Measurements from ENCODE around the gene TALDO1. TPM values are rescaled to one million over a fixed set of nuclear protein-coding genes. Genes with fewer than 3 reads are reported as not detected.

TALDO1 gene
- total RNA-seq, 1 experiment from 2014 or later = 314 TPM

- TF ChIP-seq, protein P1, sequence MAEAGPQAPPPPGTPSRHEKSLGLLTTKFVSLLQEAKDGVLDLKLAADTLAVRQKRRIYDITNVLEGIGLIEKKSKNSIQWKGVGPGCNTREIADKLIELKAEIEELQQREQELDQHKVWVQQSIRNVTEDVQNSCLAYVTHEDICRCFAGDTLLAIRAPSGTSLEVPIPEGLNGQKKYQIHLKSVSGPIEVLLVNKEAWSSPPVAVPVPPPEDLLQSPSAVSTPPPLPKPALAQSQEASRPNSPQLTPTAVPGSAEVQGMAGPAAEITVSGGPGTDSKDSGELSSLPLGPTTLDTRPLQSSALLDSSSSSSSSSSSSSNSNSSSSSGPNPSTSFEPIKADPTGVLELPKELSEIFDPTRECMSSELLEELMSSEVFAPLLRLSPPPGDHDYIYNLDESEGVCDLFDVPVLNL (CRISPR knock-in tag; IDR thresholded peaks at IDR 0.05; ENCODE audit: borderline replicate concordance, low read depth) = no peak
- TF ChIP-seq, protein P2, sequence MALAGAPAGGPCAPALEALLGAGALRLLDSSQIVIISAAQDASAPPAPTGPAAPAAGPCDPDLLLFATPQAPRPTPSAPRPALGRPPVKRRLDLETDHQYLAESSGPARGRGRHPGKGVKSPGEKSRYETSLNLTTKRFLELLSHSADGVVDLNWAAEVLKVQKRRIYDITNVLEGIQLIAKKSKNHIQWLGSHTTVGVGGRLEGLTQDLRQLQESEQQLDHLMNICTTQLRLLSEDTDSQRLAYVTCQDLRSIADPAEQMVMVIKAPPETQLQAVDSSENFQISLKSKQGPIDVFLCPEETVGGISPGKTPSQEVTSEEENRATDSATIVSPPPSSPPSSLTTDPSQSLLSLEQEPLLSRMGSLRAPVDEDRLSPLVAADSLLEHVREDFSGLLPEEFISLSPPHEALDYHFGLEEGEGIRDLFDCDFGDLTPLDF (CRISPR knock-in tag; IDR thresholded peaks at IDR 0.05) = no peak
- no peak for TF ChIP-seq ATF6 (CRISPR knock-in tag; IDR thresholded peaks at IDR 0.05)
- TF ChIP-seq ZBTB43 (CRISPR knock-in tag; IDR thresholded peaks at IDR 0.05) = no peak
- TF ChIP-seq MYBL2 (CRISPR knock-in tag; IDR thresholded peaks at IDR 0.05) = no peak
- no peak for TF ChIP-seq ZNF396 (CRISPR knock-in tag; IDR thresholded peaks at IDR 0.05; ENCODE audit: borderline replicate concordance)
- TF ChIP-seq OVOL2 (CRISPR knock-in tag; IDR thresholded peaks at IDR 0.05; ENCODE audit: borderline replicate concordance) = no peak
- no peak for TF ChIP-seq NFYB (CRISPR knock-in tag; conservative IDR thresholded peaks at IDR 0.05; ENCODE audit: low read depth)
Observed at GRCh38 chr11:771617-772204, 24.4 kb downstream of the TALDO1 start (continued).

DNA sequence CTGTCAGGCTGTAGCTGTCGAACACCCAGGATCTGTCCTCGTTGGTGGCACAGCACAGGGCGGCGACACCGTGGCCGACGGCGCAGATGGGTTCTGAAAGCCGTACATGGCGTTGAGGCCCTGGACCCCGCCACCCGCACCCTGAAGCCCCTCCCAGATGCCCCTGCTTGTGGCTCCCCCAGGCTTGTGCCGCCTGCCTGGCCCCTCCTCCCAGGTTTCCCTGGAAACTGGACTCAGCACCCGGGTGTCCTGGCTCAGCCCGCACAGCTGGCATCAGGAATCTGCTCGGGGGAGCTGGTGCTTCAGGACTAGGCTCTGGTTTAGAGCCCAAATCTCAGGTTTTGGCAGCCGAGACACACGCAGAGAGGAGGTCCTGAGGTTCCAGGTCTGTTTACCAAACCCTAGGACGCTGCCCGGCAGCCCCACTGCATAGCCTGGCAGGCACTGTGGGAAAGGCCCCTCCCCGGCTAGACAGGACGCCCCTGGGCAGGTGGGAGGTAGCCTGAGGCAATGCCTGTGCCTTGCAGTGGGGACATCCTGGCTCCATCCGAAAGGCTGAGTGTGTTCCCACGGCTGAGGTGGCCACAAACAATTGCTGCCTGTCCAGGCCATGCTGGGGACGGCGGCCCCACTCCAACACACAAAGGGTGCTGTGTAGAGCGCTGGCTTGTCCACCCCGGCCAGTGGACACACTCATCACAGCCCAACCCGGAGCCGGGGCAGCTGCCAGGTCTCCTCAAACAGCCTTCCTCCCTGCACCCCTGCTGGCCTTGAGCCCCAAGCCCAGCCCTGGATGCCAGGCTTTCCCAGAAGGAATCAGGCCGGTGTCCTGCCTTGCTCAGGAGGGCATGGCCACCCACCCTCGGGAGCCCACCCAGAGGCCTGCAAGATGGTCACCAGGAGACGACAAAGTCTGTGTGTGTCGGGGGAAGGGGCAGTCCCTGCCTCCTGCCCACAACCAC is 25.4 kb downstream of the TALDO1 start:
- Mint-ChIP-seq H3K36me3 (peaks cover 9% of the 10 kb centered on the region; the same call in 1 of the 2 replicates), H3K27ac (no peak overlapping the region), H3K27me3 (ENCODE audit: low read depth) (no peaks in the 10 kb centered on the region), H3K4me1 (peaks cover 11% of the 10 kb centered on the region), H3K4me3 (no peak overlapping the region), H3K9me3 (no peaks in the 10 kb centered on the region)
- POLR2A ChIA-PET = no interaction called here
- CTCF ChIA-PET = interaction anchor here (1.4 kb wide), 1 partner anchor 11 kb away, joined by 3 read pairs; no protein-coding TSS in a partner anchor
- ATAC-seq = no peak
- DNase-seq (ENCODE audit: low spot score) = peak; percentile 12
- TF ChIP-seq SMAD3 (CRISPR knock-in tag; IDR thresholded peaks at IDR 0.05; ENCODE audit: borderline replicate concordance) (no peak), NR1H2 (CRISPR knock-in tag; IDR thresholded peaks at IDR 0.05) (no peak), KAT7 (CRISPR knock-in tag; IDR thresholded peaks at IDR 0.05; ENCODE audit: borderline replicate concordance) (no peak), EMX1 (CRISPR knock-in tag; IDR thresholded peaks at IDR 0.05) (no peak), NFE2L1 (CRISPR knock-in tag; IDR thresholded peaks at IDR 0.05) (no peak), ZNF396 (CRISPR knock-in tag; IDR thresholded peaks at IDR 0.05; ENCODE audit: borderline replicate concordance) (no peak), ATF6 (CRISPR knock-in tag; IDR thresholded peaks at IDR 0.05) (no peak), IRF2 (CRISPR knock-in tag; IDR thresholded peaks at IDR 0.05; ENCODE audit: borderline replicate concordance, low read depth) (no peak), CTCF (IDR thresholded peaks at IDR 0.05) (no peak), TCF7 (CRISPR knock-in tag; IDR thresholded peaks at IDR 0.05; ENCODE audit: low read depth) (no peak), OVOL2 (CRISPR knock-in tag; IDR thresholded peaks at IDR 0.05; ENCODE audit: borderline replicate concordance) (no peak), ZNF423 (CRISPR knock-in tag; IDR thresholded peaks at IDR 0.05) (no peak), ZBTB21 (CRISPR knock-in tag; IDR thresholded peaks at IDR 0.05; ENCODE audit: borderline replicate concordance) (no peak)
- TF ChIP-seq, protein P3, sequence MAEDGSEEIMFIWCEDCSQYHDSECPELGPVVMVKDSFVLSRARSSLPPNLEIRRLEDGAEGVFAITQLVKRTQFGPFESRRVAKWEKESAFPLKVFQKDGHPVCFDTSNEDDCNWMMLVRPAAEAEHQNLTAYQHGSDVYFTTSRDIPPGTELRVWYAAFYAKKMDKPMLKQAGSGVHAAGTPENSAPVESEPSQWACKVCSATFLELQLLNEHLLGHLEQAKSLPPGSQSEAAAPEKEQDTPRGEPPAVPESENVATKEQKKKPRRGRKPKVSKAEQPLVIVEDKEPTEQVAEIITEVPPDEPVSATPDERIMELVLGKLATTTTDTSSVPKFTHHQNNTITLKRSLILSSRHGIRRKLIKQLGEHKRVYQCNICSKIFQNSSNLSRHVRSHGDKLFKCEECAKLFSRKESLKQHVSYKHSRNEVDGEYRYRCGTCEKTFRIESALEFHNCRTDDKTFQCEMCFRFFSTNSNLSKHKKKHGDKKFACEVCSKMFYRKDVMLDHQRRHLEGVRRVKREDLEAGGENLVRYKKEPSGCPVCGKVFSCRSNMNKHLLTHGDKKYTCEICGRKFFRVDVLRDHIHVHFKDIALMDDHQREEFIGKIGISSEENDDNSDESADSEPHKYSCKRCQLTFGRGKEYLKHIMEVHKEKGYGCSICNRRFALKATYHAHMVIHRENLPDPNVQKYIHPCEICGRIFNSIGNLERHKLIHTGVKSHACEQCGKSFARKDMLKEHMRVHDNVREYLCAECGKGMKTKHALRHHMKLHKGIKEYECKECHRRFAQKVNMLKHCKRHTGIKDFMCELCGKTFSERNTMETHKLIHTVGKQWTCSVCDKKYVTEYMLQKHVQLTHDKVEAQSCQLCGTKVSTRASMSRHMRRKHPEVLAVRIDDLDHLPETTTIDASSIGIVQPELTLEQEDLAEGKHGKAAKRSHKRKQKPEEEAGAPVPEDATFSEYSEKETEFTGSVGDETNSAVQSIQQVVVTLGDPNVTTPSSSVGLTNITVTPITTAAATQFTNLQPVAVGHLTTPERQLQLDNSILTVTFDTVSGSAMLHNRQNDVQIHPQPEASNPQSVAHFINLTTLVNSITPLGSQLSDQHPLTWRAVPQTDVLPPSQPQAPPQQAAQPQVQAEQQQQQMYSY (CRISPR knock-in tag; IDR thresholded peaks at IDR 0.05) = no peak

Measured in WTC11 (cell line).